GM13977 (cell line): ENCODE data around the gene CEACAM20.
"Not testable (repeated sequence)": the region's sequence is repeated elsewhere in the genome, so short reads cannot be mapped to it uniquely, and the experiment has no call there.

ENCODE experiments used
- DNase-seq: peaks from one replicate; pipeline ENCODE4 v3.0.0; 2012; ENCODE audit warnings: low spot score
- CTCF ChIP-seq: IDR thresholded peaks from 2 replicates; pipeline ENCODE4 v1.5.1; 2012; ENCODE audit warnings: mild to moderate bottlenecking, control low read depth; ENCODE audit not compliant: insufficient read depth; ENCODE audit errors: extremely low read depth, missing control alignments
- in situ Hi-C: fragments of 300-500 bp; cut with MboI; formaldehyde crosslinking; loops from one replicate; pipeline ENCODE4 v1.12.0; 2022; ENCODE audit warnings: low sequenced_read_pairs, low pct_unique_long_range_greater_than_20kb, mixed read lengths, inconsistent platforms; ENCODE audit not compliant: unreplicated experiment

The CEACAM20 gene

GRCh38 chr19:44498988-44499387, 30.5 kb downstream of the CEACAM20 start:
- no peak for TF ChIP-seq CTCF
- in situ Hi-C loops: loop anchor here (25.0 kb wide), 1 partner anchor 662 kb away; the partner anchor contains the start of gene ZNF283

GRCh38 chr19:44496711-44497110, 32.8 kb downstream of the CEACAM20 start:
- no peak for DNase-seq
- in situ Hi-C loops: loop anchor here (25.0 kb wide), 1 partner anchor 659 kb away; the partner anchor contains the start of gene ZNF283
- no peak for TF ChIP-seq CTCF

More at GRCh38 chr19:44498988-44499387, 30.5 kb downstream of the CEACAM20 start:
- no peak for DNase-seq

GRCh38 chr19:44476559-44477408, 52.7 kb downstream of the CEACAM20 start:
- no peak for TF ChIP-seq CTCF
- in situ Hi-C loops: loop anchor here (25.0 kb wide), 1 partner anchor 639 kb away; the partner anchor contains the start of gene ZNF283

GRCh38 chr19:44468730-44469129, 60.7 kb downstream of the CEACAM20 start:
- in situ Hi-C loops, DNase-seq: not testable (repeated sequence)

More at GRCh38 chr19:44476559-44477408, 52.7 kb downstream of the CEACAM20 start:
- no peak for DNase-seq

- in situ Hi-C loops, DNase-seq: not testable (repeated sequence)
Observed at GRCh38 chr19:44462600-44463286, 66.7 kb downstream of the CEACAM20 start.
